ENCODE data around the gene RPL35.
"Not testable (repeated sequence)": the region's sequence is repeated elsewhere in the genome, so short reads cannot be mapped to it uniquely, and the experiment has no call there.

Gene RPL35

DNA sequence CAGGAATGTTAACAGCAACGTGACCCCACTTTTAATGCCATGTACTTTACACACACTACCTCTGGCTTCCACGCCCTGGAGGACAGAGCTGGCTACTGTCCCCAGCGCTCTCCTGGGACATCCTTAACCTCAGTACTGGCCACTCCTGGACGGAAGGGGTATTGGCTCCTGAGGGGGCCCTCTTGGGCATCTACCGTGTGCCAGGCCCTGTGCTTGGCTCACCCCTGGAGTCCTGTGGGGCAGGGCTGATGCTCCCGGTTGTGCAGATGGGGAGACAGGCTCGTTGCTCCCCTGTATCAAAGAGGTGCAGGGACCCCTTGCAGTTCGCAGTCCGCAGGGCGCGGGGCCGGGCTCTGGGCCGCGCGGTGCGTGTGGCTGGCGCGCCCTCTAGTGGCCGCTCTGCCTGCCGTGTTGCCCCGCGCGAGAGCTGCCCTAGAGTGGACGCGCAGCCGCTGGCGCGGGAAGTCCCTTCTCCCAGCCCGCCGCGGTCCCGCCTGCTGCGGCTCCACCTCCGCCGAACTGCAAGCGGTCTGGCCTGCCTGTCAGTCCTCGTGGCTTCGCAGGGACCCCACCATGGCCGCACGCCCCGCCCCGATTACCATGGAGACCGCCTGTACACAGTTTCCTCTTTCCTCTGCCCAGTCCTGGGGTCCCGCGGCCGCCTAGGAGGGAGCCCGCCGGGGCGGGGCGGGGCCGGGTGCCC, 8.8 kb downstream of the RPL35 start, which contains the start of gene WDR38:
Gene WDR38, plus strand, starts transcription at position 632 of the 703 bp plus-strand sequence. CDS start 72 bp downstream, outside the sequence.
- DNase-seq (ENCODE audit: low read depth in 2 of 3, low spot score in 1 of 3), result peak; percentile 53 to 72 (median 62)

DNA sequence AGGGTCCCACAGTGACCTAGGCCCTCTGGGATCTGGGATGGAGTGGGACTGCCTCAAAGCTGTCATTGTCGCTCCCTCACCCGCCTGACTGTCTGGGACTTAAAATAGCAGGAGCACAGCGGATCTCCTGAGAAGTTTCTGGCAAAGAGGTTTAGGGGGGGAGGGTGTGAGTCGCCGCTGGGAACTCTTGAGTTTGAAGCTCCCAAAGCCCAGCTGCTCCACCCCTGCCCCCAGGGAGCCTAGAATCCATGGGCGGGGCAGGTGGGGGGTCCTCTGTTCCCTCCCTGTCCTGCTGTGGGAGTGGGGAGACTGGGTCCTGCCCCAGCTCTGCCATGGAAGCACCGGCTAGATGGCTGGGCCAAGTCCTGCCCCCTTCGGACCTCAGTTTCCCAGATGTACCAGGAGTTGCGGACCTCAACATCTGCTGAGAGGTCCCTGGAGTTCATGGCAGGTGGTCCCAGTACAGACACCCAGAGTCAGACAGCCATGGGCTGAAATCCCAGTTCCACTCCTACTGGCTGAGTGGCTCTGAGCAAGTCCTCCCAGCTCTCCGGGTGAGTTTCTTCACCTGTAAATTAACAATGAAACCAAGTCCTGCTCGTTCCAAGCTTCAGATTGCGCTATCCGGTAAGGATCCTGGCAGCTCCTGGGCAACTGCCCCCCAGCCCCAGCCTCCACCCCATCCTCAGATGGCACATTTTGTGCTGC, 9.5 kb downstream of the RPL35 start:
- no peak for DNase-seq (ENCODE audit: low read depth in 2 of 3, low spot score in 1 of 3)

DNA sequence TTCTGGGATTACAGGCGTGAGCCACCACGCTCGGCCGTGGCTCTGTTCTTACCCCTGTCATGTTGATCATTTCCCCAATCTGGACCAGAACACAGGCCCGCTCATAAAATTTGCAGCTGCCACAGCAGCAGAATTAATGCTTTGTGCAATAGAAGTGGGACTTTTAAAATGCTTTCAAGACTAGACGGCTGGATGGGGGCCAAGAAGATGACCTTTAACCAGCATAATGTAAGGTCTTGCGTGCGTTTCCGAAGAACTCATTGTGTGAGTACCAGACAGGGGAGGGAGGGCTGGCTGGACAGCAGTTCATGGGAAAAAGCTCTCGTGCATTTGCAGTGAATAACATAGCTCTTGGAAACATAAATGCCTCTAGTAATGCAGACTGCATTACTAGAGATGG, 12.0 kb downstream of the RPL35 start:
- no peak for DNase-seq (ENCODE audit: low read depth in 2 of 3, low spot score in 1 of 3)

DNA sequence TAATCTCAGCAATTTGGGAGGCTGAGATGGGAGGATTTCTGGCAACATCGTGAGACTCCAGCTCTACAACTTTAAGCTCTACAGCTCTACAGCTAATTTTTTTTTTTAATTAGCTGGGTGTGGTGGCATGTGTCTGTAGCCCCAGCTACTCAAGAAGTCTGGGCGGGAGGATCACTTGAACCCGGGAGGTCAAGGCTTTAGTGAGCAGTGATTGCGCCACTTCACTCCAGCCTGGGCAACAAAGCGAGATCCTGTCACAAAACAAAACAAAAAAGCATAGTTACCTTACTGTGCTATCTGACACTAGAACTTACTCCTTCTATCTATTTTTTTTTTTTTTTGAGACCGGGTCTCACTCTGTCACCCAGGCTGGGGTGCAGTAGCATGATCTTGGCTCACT, 14.8 kb downstream of the RPL35 start:
- no peak for DNase-seq (ENCODE audit: low read depth in 2 of 3, low spot score in 1 of 3)

DNA sequence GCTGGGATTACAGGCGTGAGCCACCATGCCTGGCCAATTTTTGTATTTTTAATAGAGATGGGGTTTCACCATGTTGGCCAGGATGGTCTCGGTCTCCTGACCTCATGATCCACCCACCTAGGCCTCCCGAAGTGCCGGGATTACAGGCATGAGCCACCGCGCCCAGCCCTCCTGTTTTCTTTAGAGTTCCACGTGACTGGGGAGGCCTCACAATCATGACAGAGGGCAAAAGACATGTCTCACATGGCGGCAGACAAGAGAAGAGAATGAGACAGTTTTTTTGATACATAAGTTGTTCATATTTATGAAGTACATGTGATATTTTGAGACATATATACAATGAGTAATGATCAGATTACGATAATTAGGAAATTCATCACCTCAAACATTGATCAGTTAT, 15.3 kb downstream of the RPL35 start:
- DNase-seq (ENCODE audit: low read depth in 2 of 3, low spot score in 1 of 3), result not testable (repeated sequence)

DNA sequence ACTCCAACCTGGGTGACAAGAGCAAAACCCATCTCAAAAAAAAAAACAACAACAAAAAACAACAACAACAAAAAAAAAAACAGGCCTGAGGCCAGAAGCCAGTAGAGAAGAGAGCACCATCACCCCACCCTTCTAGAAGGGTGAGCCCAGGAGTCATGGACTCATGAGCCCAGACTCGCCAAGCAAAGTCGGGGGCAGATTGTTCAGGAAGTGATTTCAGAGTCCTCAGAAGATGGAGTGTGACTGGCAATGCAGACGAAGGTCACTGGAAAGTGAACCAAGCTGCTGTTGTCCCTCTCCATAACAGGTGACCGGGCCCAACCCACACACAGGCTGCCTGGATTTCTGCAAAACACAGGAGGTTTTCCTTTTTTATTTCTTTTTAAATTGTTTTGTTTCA, 17.5 kb downstream of the RPL35 start:
- DNase-seq (ENCODE audit: low read depth in 2 of 3, low spot score in 1 of 3), result no peak

DNA sequence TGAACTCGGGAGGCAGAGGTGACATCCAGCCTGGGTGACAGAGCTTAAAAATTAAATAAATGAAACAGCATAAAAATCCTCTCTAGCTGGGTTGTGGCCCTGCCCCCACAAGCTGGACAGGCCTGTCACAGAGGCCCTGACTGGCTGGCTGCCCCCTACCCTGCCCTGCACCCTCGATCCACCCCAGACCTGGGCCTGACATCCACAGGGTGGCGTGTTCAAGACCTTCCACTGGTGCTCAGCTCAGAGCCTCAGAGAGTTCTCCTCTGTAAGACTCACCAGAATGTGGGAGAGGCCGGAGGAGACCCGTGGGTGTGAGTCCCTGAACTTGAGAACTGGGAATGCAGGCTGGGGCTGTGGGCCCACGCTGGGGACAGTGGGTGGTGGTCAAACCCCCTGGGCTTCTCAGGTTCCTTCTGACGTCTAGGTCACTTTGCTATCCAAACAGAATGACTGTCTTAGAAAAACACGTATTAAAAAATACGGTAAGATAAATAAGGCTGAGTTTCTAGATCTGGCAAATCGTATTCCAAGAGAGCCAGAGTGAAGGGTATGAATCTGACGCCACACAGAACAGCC, 18.2 kb downstream of the RPL35 start:
- DNase-seq (ENCODE audit: low read depth in 2 of 3, low spot score in 1 of 3), result no peak

DNA sequence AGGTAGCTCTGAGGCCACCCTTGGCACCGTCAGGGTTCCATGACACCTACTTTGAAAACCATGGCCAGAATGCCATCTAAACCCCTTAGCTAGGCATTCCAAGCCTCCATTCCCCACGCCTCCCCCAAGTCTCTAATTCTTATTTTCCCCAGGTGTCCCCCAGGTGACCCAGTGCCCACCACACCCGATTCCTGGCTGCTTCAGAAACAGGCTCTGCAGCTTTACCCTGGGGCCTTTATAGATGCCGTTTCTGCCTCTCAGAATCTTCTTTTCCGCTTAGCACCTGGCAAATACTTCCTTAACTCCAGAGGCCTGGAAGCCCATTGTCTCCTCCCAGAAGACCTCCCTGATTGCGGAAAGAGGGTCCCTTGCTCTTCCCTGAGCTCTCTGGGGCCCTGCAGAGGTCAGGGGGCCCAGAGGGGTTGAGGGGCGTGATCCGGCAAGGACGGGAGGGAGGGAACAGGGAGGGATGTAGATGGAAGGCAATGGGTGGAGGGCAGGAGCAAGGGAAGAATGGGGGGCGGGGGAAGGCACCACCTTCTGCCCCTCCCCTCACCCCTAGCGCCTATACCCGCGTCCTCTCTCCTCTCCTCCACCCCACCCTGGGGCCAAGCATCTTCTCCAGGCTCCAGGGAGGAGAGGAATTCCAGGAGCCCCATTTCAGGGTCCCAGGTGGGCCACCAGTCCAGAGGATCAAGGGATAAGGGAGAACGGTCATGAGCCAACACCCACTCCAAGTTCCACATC, 20.5 kb downstream of the RPL35 start:
- no peak for DNase-seq (ENCODE audit: low read depth in 2 of 3, low spot score in 1 of 3)

DNA sequence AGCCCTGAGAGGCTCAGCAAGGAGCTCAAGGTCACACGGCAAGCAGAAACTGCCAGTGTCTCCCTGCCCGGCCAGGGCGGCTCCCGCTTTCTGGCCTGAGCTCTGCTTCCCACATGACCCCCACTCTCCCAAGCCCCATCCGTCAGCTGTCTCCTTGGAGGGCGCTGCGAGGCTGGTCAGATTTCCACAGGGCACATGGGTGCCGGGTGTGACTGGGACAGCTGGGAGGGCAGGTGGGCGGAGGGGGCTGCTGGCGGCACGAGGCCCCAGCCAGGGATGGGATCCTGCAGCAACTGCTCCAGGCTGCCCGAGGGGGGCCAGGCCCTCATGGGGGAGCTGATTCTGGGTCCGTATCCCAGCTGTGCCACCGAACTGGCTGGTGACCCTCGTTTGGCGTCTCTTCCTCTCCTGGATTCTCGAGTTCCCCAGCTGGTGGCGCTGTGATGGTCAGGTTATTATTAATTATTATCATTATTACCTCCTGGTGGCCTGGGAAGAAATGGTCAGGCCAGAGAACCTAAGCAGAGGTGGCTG, 21.4 kb downstream of the RPL35 start:
- DNase-seq (ENCODE audit: low read depth in 2 of 3, low spot score in 1 of 3), result no peak

DNA sequence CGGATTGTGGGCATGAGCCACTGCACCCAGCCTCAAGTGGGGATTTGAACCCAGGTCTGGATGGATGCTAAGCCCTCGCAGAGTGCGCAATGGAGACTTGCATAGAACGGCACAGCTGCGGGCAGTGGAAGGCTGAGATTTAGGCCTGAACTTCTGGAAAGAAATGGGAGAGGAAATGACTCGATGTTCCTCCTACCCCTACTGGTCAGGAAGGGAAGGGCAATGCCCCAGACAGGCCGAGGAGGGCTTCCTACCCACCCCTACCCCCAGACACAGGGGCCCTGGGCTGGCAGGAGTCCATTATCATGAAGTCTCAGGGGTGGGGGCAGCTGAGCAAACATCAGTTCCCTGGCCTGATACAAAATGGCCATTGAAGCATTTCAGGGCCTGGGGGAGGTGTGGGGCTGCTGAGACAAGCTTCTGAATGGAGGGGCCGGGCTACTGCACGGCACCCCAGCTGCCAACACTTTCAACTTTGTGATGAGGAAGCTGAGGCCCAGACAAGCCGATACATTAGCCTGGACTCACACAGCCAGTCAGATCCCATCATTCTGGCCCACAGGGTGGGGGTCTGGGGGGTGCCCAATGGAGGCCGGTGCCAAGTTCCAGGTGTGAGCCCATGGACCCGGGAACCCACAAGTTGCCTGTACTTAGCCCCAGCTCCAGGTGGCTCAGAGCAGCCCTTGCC, 22.0 kb downstream of the RPL35 start:
- no peak for DNase-seq (ENCODE audit: low read depth in 2 of 3, low spot score in 1 of 3)

DNA sequence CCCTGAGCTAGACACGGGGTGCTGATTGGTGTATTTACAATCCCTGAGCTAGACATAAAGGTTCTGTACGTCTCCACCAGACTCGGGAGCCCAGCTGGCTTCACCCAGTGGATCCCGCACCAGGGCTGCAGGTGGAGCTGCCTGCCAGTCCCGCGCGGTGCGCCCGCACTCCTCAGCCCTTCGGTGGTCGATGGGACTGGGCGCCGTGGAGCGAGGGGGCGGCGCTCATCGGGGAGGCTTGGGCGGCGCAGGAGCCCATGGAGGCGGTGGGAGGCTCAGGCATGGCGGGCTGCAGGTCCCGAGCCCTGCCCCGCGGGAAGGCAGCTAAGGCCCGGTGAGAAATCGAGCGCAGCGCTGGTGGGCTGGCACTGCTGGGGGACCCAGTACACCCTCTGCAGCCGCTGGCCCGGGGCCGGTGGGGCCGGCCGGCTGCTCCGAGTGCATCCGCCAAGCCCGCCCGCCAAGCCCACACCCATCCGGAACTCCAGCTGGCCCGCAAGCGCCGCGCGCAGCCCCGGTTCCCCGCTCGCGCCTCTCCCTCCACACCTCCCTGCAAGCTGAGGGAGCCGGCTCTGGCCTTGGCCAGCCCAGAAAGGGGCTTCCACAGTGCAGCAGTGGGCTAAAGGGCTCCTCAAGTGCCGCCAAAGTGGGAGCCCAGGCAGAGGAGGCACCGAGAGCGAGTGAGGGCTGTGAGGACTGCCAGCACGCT, 23.0 kb downstream of the RPL35 start:
- DNase-seq (ENCODE audit: low read depth in 2 of 3, low spot score in 1 of 3), result not testable (repeated sequence)

DNA sequence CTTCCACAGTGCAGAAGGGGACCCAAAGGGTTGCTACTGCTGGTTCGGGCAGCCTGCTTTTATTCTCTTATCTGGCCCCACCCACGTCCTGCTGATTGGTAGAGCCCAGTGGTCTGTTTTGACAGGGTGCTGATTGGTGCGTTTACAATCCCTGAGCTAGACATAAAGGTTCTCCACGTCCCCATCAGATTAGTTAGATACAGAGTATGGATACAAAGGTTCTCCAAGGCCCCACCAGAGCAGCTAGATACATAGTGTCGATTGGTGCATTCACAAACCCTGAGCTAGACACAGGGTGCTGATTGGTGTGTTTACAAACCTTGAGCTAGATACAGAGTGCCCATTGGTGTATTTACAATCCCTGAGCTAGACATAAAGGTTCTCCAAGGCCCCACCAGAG, 23.6 kb downstream of the RPL35 start:
- not testable (repeated sequence) for DNase-seq (ENCODE audit: low read depth in 2 of 3, low spot score in 1 of 3)

DNA sequence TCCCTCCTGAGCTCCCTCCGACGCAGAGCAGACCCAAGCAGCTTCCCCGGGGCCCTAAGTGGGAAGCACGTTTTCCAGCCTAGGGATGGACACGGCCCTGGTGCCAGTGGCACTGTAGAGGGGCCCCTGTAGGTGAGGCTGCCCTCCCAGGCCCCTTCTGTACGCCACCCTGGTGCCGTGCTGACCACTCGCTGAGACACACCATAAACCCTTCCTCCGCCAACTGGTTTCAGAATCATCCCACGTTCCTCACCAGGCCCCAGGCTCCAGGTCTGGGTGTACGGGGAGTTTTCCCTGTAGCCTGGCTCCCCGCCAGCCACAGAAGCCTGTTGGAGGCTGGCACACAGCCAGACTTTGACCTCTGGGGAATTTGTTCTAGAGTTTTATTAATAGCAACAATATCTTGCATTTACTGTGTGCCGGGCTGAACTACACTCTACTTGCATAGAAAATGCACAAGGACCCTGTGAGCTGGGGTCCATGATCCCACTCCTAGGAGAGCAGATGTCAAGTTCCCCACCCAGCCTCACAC, 26.7 kb downstream of the RPL35 start:
- DNase-seq (ENCODE audit: low read depth in 2 of 3, low spot score in 1 of 3), result no peak

DNA sequence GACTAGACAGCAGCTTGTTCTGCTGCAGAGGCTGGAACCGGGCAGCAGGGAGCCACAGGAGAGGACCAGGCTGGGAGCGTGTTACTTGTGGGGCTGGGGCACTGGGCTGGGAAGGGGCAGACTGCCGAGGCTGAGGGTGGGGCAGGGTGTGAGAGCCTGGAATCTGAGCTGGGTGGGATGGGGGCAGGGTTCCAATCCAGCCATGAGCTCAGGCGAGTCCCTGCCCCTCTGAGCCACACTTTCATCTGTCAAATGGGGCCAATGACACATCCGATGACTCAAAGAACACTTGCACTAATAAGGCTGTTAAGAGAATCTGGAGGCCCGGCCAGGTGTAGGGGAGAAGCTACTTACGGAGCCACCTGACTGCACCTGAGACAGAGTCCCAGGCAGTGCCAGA, 27.2 kb downstream of the RPL35 start:
- DNase-seq (ENCODE audit: low read depth in 2 of 3, low spot score in 1 of 3), result no peak

DNA sequence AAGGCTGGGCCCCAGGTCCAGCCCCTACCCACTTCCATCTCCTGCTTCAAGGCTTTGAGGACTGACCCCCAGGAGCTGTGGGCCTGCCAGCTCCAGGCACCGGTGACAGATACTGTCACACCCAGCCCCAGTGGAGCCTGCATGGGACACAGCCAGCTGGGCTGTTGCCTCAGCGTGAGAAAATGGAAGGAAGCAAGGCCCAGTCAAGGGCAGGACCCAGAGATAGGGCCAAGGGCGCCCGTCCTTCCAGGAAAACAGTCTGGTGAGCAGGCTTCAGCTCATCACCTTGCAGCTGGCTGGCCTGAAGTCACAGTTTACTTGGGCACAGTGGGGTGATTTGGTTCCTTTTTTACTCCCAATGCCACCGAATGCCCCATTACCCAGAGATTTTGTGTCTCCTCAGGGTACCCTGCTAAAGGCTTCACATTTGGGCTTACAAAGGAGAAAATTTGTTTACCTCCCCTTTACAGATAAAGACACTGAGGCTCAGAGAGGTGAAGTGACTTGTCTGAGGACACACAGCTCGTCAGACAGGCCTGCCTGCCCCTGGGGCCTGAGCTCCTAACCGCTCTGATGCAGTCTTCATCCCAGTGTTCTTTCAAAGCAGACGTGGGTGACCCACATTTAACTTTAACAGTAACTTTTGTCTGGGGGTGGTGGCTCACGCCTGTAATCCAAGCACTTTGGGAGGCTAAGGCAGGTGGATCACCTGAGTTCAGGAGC, 30.0 kb downstream of the RPL35 start:
- DNase-seq (ENCODE audit: low read depth in 2 of 3, low spot score in 1 of 3), result no peak

DNA sequence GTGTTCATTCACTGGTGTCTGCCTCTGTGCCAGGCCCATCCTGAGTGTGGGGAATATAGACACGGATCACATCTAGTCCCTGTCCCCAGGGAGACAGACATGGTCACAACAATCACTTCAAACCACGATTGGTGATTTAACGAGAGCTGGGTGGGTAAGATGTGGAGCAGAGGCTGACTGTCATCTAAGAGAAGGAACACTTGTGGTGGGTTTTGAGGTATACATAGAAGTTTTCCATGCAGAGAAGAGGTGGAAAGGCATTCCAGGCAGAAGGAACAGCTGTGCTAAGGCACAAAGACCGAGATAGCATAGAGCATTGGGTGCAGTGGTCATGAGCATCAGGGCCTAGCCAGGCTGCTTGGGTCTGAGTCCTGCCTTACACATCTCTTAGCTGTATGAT, 31.2 kb downstream of the RPL35 start:
- DNase-seq (ENCODE audit: low read depth in 2 of 3, low spot score in 1 of 3), result no peak

DNA sequence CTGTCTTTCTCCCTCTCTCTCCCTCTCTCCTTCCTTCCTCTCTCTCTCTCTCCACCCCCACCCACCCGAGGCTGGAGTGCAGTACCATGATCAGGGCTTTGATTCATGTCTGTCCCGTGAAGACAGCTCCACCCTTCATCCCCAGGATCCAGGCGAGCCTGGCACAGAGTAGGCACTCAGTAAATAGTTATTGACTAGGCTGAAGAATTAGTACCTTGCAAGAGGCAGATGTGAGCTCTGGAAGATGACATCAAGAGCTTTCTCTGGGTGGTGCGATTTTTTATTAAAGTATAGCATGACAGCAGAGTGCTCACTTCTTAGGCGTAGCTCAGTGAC, 32.5 kb downstream of the RPL35 start:
- DNase-seq (ENCODE audit: low read depth in 2 of 3, low spot score in 1 of 3), result no peak

DNA sequence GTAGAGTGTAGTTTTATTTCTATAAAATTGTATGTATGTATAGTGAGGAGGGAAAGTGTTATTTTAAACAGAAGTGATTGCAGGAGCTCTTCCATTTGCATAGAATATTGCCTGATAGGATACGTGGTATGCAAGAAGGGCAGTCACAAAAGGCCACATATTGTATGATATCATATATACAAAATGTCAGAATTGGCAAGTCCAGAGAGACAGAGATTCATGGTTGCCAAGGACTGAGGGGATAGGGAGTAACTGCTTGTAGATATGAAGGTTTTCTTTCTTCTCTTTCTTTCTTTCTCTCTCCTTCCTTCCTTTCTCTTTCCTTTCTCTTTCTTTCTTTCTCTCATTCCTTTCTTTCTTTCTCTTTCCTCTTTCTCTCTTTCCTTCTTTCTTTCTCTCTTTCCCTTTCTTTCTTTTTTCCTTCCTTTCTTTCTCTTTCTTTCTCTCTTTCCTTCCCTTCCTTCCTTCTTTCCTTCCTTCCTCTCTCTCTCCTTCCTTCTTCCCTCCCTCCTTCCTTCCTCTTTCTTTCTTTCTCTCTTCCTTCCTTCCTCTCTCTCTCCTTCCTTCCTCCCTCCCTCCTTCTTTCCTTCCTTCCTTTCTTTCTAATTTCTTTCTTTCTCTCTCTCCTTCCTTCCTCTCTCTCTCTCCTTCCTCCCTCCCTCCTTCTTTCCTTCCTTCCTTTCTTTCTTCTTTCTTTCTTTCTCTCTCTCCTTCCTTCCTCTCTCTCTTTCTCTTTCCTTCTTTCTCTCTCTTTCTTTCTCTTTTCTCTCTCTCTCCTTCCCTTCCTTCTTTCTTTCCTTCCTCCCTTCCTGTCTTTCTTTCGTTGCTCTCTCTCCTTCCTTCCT, 33.0 kb downstream of the RPL35 start:
- no peak for DNase-seq (ENCODE audit: low read depth in 2 of 3, low spot score in 1 of 3)

Data from stimulated activated CD4-positive, alpha-beta T cell treated with anti-CD3 and anti-CD28 coated beads, Interleukin-12 subunit alpha, Interleukin-12 subunit beta, amount 100 ng/mL, for 48 hours (primary cell).